Measurements from ENCODE around the gene REEP5. TPM values are rescaled to one million over a fixed set of nuclear protein-coding genes. Genes with fewer than 3 reads are reported as not detected.

REEP5 gene
- total RNA-seq, 2 donors from 2014 or later = 61.0 to 164 TPM

DNA sequence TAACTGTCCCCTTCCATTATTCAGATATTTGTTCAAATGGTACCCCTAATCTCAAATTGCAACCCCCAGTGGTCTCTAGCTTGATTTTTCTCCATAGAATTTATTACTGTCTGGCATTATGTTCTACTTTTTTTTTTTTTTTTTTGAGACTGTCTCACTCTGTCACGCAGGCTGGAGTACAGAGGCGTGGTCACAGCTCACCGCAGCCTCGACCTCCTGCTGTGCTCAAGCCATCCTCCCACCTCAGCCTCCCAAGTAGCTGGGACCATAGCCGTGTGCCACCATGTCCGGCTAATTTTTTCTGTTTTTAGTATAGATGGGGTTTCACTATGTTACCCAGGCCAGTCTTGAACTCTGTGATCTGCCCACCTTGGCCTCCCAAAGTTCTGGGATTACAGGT lies 2.0 kb upstream of the REEP5 start:
- H3K9me3 ChIP-seq = no peaks in the 10 kb centered on the region
- WGBS = 90% methylated on average over 6 of the region's 6 CpGs
- H3K4me3 ChIP-seq = no peak overlapping the region
- no peaks in the 10 kb centered on the region for H3K27me3 ChIP-seq (replicated peaks; ENCODE audit: insufficient read depth)
- DNase-seq (ENCODE audit: low spot score) = no peak
- no peak for TF ChIP-seq POLR2A (IDR thresholded peaks at IDR 0.05)
- TF ChIP-seq POLR2AphosphoS5 (IDR thresholded peaks at IDR 0.05) = no peak
- TF ChIP-seq, protein P1, sequence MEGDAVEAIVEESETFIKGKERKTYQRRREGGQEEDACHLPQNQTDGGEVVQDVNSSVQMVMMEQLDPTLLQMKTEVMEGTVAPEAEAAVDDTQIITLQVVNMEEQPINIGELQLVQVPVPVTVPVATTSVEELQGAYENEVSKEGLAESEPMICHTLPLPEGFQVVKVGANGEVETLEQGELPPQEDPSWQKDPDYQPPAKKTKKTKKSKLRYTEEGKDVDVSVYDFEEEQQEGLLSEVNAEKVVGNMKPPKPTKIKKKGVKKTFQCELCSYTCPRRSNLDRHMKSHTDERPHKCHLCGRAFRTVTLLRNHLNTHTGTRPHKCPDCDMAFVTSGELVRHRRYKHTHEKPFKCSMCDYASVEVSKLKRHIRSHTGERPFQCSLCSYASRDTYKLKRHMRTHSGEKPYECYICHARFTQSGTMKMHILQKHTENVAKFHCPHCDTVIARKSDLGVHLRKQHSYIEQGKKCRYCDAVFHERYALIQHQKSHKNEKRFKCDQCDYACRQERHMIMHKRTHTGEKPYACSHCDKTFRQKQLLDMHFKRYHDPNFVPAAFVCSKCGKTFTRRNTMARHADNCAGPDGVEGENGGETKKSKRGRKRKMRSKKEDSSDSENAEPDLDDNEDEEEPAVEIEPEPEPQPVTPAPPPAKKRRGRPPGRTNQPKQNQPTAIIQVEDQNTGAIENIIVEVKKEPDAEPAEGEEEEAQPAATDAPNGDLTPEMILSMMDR (IDR thresholded peaks at IDR 0.05) = no peak
- no peaks in the 10 kb centered on the region for H3K36me3 ChIP-seq
- intact Hi-C loops (cut with DNase I) = loop anchor here (5.0 kb wide), 3 partner anchors 33 to 62 kb away; partner anchors contain the start of genes DCP2 and SRP19
- H3K4me1 ChIP-seq (replicated peaks) = peaks cover 4% of the 10 kb centered on the region
- no peak overlapping the region for H3K27ac ChIP-seq

DNA sequence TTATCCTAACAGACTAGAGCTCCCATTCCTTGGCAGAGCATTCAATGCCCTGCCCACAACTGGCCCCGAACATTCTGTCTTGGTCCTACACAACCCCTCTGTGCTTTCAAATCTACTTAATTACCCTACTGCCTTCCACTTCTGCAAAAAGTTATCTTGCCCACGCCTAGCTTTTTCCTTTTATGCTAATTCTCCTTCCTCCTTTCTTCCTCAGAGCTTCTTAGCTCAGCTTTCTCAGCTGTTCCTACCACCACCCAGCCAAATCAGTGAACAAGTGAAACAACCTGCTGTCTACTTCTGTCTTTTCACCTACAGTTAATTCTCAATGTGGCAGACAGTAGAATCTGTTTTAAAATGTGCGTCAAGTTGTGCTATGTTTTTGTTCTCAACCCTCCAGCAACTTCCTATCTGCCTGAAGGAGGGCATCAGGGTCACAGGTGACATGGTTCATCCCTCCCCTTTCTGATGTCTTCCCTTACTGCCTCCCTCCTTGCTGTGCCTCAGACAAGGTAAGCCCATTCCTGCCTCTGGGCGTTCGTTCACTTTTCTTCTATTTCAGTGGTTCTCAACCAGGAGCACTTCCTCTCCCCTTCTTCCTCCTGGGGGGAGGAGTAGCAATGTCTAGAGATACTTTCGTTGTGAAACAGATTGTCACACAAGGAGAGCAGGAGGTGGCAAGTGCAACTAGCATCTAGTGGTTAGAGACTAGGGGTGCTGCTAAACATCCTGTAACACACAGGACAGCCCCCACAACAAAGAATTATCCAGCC lies 1.3 kb upstream of the REEP5 start:
- DNase-seq (ENCODE audit: low spot score) = no peak
- Histone ChIP-seq H3K27me3 (replicated peaks; ENCODE audit: insufficient read depth) (no peaks in the 10 kb centered on the region), H3K4me1 (replicated peaks) (peaks cover 4% of the 10 kb centered on the region), H3K36me3 (no peaks in the 10 kb centered on the region), H3K27ac (no peak overlapping the region), H3K4me3 (no peak overlapping the region), H3K9me3 (no peaks in the 10 kb centered on the region)
- intact Hi-C loops (cut with DNase I) = loop anchor here (5.0 kb wide), 3 partner anchors 34 to 61 kb away; partner anchors contain the start of genes DCP2 and SRP19
- TF ChIP-seq, protein P1 (IDR thresholded peaks at IDR 0.05) = no peak
- TF ChIP-seq POLR2AphosphoS5 (IDR thresholded peaks at IDR 0.05) (no peak), POLR2A (IDR thresholded peaks at IDR 0.05) (no peak)
- 68% methylated on average over 6 of the region's 6 CpGs for WGBS

DNA sequence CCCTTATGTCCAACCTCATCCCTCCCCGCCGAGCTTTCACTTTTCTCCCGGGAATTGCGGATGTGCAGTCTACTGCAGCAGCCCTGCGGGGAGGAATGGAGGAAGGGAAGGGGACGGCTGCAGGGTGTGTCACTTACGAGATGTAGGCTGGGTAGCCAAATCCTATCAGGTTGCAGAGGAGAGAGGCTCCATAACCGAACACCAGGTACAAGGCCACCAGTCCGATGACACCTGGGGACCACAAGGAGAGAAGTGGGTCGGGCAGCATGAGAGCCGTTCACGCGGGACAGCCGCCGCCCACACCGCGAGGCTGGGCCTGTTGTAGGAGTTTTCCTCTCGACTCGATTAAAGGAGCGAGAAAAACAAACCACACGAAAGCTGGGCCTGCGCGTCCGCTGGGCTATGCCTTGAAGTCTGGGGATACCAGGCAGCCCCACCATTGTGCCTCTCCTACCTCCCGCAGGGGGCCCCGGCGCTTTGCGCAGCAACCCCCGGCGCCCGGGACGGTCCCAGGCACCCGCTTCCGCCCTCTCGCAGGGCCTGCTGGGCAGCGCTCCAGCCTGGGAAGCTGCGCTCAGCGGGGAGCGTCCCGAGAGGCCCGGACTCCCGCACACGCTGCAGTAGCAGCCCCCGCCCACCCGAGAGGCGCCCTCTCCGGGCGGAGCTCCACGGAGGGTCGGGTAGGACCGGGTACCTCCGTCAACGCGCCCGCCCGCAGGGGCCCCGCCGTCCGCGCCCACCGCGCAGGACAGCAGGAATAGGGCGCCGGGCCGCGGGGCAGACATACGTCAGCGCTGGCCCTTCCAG lies 798 bp downstream of the REEP5 start:
- Histone ChIP-seq H3K36me3 (no peaks in the 10 kb centered on the region), H3K27me3 (replicated peaks; ENCODE audit: insufficient read depth) (no peaks in the 10 kb centered on the region), H3K4me3 (peak overlapping the region; percentile 95 to 97), H3K4me1 (replicated peaks) (peaks cover 4% of the 10 kb centered on the region), H3K9me3 (no peaks in the 10 kb centered on the region), H3K27ac (peak overlapping the region; percentile 96)
- TF ChIP-seq POLR2A (IDR thresholded peaks at IDR 0.05) = peak; percentile 38
- peak; percentile 27 for TF ChIP-seq POLR2AphosphoS5 (IDR thresholded peaks at IDR 0.05)
- TF ChIP-seq, protein P1 (IDR thresholded peaks at IDR 0.05) = peak in 2 of 4 experiments; percentile 8 to 15
- intact Hi-C loops (cut with DNase I) = loop anchor here (5.0 kb wide), 3 partner anchors 36 to 59 kb away; partner anchors contain the start of genes DCP2 and SRP19
- under 1% methylated on average over 66 of the region's 68 CpGs for WGBS
- peak; percentile 53 for DNase-seq (ENCODE audit: low spot score)

DNA sequence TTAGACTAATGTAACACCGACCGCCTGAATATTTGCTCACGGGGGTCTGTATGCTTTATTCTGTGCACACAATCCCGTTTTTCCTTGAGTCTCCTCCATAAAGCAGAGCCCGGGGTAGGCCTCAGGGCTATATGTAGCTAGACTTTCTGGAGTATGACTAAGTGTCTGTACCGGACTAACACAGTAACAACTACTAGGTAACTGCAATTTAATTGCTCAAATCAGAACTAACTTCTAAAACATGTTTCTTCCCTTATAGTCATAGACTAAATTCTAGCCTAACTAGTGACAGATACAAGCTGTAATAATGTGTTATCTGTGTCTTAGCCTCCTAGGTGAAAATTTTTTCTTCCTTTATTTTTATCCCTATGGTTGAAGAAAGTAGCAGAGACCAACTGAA lies 2.1 kb downstream of the REEP5 start:
- no peak for DNase-seq (ENCODE audit: low spot score)
- Histone ChIP-seq H3K4me3 (peak overlapping the region in 1 of 2 donors; percentile 95), H3K27ac (no peak overlapping the region), H3K4me1 (replicated peaks) (peaks cover 4% of the 10 kb centered on the region), H3K36me3 (no peaks in the 10 kb centered on the region), H3K27me3 (replicated peaks; ENCODE audit: insufficient read depth) (no peaks in the 10 kb centered on the region), H3K9me3 (no peaks in the 10 kb centered on the region)
- intact Hi-C loops (cut with DNase I) = loop anchor here (5.0 kb wide), 3 partner anchors 37 to 58 kb away; partner anchors contain the start of genes DCP2 and SRP19
- WGBS = 89% methylated on average over 6 of the region's 6 CpGs
- TF ChIP-seq POLR2A (IDR thresholded peaks at IDR 0.05) (no peak), POLR2AphosphoS5 (IDR thresholded peaks at IDR 0.05) (no peak)
- TF ChIP-seq, protein P1 (IDR thresholded peaks at IDR 0.05) = no peak
